Left ventricle myocardium inferior (tissue), 1 donor: ENCODE data around the gene CCP110. TPM values are rescaled to one million over a fixed set of nuclear protein-coding genes. Genes with fewer than 3 reads are reported as not detected.

Source experiments
- total RNA-seq: library from RNA; stranded (reverse); fragmentation: NEBNext Ultra II Directional; extraction: Animal tissue kit (Norgen Biotek cat#: 25700); gene quantifications from one replicate; pipeline ENCODE4 v1.2.1, GENCODE V29; 2021
- donor health status: DM: no; HTN: yes; CAD: no; lungs with severe emphysema.

CCP110 gene
- total RNA-seq, 1 donor from 2014 or later, result 8.4 TPM

Other genes starting within 250 kb of the CCP110 start
- not detected for gene CLEC19A, start 238.2 kb upstream of the CCP110 start, total RNA-seq
- 0.38 TPM for gene TMC5, start 106.1 kb upstream of the CCP110 start, total RNA-seq
- 126 TPM for gene GDE1, start 1.8 kb upstream of the CCP110 start, total RNA-seq
- 23.8 TPM for gene VPS35L, start 31.8 kb downstream of the CCP110 start, total RNA-seq
- gene KNOP1, start 194.3 kb downstream of the CCP110 start, total RNA-seq, result 6.7 TPM
- 6.0 TPM for gene IQCK, start 194.3 kb downstream of the CCP110 start, total RNA-seq